ENCODE data around the gene WDFY4. TPM values are rescaled to one million over a fixed set of nuclear protein-coding genes. Genes with fewer than 3 reads are reported as not detected.

The WDFY4 gene
- total and polyA plus RNA-seq, 2 donors (not counting 3 experiments of a cell fraction or from before 2014, with no cell fraction given) = 10.1 to 10.2 TPM

GRCh38 chr10:48894911-48895802, 210.5 kb downstream of the WDFY4 start:
- no peak for DNase-seq (ENCODE audit: low read depth, low spot score)
- ChIA-PET POLR2A (no interaction called here), CTCF (interaction anchor here (0.9 kb wide), 1 partner anchor 13 kb away, joined by 3 read pairs; no protein-coding TSS in a partner anchor)
- no peak overlapping the region for H2AFZ ChIP-seq (ENCODE audit: low read depth, low read length)
- no peak overlapping the region for H3K27ac ChIP-seq (ENCODE audit: insufficient read depth, low read depth, low read length)
- no peaks in the 10 kb centered on the region for H3K79me2 ChIP-seq (ENCODE audit: control insufficient read depth, insufficient read depth, low read length)
- H3K9me1 ChIP-seq (replicated peaks; ENCODE audit: control insufficient read depth, extremely low read depth, insufficient read depth, low read length) = no peaks in the 10 kb centered on the region
- no peak overlapping the region for H3K4me2 ChIP-seq (ENCODE audit: insufficient read depth, low read length)
- no peak overlapping the region for H3K9ac ChIP-seq (replicated peaks; ENCODE audit: extremely low read depth, insufficient read depth, low read length)
- intact Hi-C loops (cut with micrococcal nuclease) = no loop called here
- no peaks in the 10 kb centered on the region for H3K9me3 ChIP-seq (replicated peaks; ENCODE audit: control insufficient read depth, insufficient read depth, low read length)
- BruUV-seq (replicated peaks) = no TSS peak
- no peak for FAIRE-seq
- H3K4me1 ChIP-seq (ENCODE audit: control insufficient read depth, extremely low read depth, insufficient read depth, low read length) = no peaks in the 10 kb centered on the region
- dilution Hi-C loops (cut with MboI; ENCODE audit: extremely low pct_ligation_motif_present, low sequenced_read_pairs) = no loop called here
- H3K36me3 ChIP-seq (ENCODE audit: control insufficient read depth in 2 of 2, extremely low read depth in 1 of 2, insufficient read depth in 2 of 2, low read length in 2 of 2) = no peaks in the 10 kb centered on the region
- no peak overlapping the region for H3K4me3 ChIP-seq (replicated peaks in 1 of 3; ENCODE audit: insufficient read depth in 1 of 3, low read depth in 1 of 3, low read length in 3 of 3)
- TF ChIP-seq POLR2A (IDR thresholded peaks at IDR 0.05; ENCODE audit: low read depth, low read length) (no peak), FOS (IDR thresholded peaks at IDR 0.05; ENCODE audit: borderline replicate concordance, insufficient read depth, low read length) (no peak), EZH2 (IDR thresholded peaks at IDR 0.05; ENCODE audit: borderline replicate concordance, low read depth, low read length, severe bottlenecking) (no peak), GATA2 (IDR thresholded peaks at IDR 0.05; ENCODE audit: insufficient read depth, insufficient read length, low read depth, low read length) (no peak), JUN (IDR thresholded peaks at IDR 0.05; ENCODE audit: borderline replicate concordance, insufficient read depth, insufficient read length, low read depth) (no peak)
- peaks cover 0 to 4% of the 10 kb centered on the region in 2 experiments for H3K27me3 ChIP-seq (ENCODE audit: control insufficient read depth in 2 of 2, insufficient read depth in 2 of 2, low read length in 2 of 2)
- H4K20me1 ChIP-seq (replicated peaks; ENCODE audit: control insufficient read depth, extremely low read depth, insufficient read depth, low read length) = no peaks in the 10 kb centered on the region

- no peaks in the 10 kb centered on the region for H3K36me3 ChIP-seq (ENCODE audit: control insufficient read depth in 2 of 2, extremely low read depth in 1 of 2, insufficient read depth in 2 of 2, low read length in 2 of 2)
- ChIA-PET POLR2A (no interaction called here), CTCF (no interaction called here)
- dilution Hi-C loops (cut with MboI; ENCODE audit: extremely low pct_ligation_motif_present, low sequenced_read_pairs) = no loop called here
- H3K79me2 ChIP-seq (ENCODE audit: control insufficient read depth, insufficient read depth, low read length) = no peaks in the 10 kb centered on the region
- DNase-seq (ENCODE audit: low read depth, low spot score) (no peak), FAIRE-seq (no peak)
- no peaks in the 10 kb centered on the region for H4K20me1 ChIP-seq (replicated peaks; ENCODE audit: control insufficient read depth, extremely low read depth, insufficient read depth, low read length)
- no peak overlapping the region for H3K4me2 ChIP-seq (ENCODE audit: insufficient read depth, low read length)
- H3K9ac ChIP-seq (replicated peaks; ENCODE audit: extremely low read depth, insufficient read depth, low read length) = no peak overlapping the region
- H3K9me3 ChIP-seq (replicated peaks; ENCODE audit: control insufficient read depth, insufficient read depth, low read length) = no peaks in the 10 kb centered on the region
- H3K9me1 ChIP-seq (replicated peaks; ENCODE audit: control insufficient read depth, extremely low read depth, insufficient read depth, low read length) = no peaks in the 10 kb centered on the region
- no peak overlapping the region for H3K27ac ChIP-seq (ENCODE audit: insufficient read depth, low read depth, low read length)
- TF ChIP-seq CTCF (IDR thresholded peaks at IDR 0.05; ENCODE audit: extremely low read depth in 1 of 2, insufficient read depth in 1 of 2, low read depth in 1 of 2, low read length in 2 of 2) (no peak), MYC (IDR thresholded peaks at IDR 0.05; ENCODE audit: low read depth, low read length) (no peak)
- H2AFZ ChIP-seq (ENCODE audit: low read depth, low read length) = no peak overlapping the region
- H3K27me3 ChIP-seq (ENCODE audit: control insufficient read depth in 2 of 2, insufficient read depth in 2 of 2, low read length in 2 of 2) = peaks cover 0 to 4% of the 10 kb centered on the region in 2 experiments
- intact Hi-C loops (cut with micrococcal nuclease) = no loop called here
- no peaks in the 10 kb centered on the region for H3K4me1 ChIP-seq (ENCODE audit: control insufficient read depth, extremely low read depth, insufficient read depth, low read length)
- H3K4me3 ChIP-seq (replicated peaks in 1 of 3; ENCODE audit: insufficient read depth in 1 of 3, low read depth in 1 of 3, low read length in 3 of 3) = no peak overlapping the region
- no TSS peak for BruUV-seq (replicated peaks)
These were observed 211.1 kb downstream of the WDFY4 start for GRCh38 chr10:48895803-48896195.
